Stimulated activated CD4-positive, alpha-beta T cell treated with anti-CD3 and anti-CD28 coated beads, TNF-alpha, amount 100 ng/mL, for 1 hour (primary cell): ENCODE data around the gene PKIG.

Source experiments
- DNase-seq, 3 donors: peaks; one replicate each; pipeline ENCODE4 v3.0.0-alpha.2; 2020; ENCODE audit warnings: low read depth in 3 of 3, low spot score in 1 of 3

Gene PKIG

GRCh38 chr20:44594730-44595129, 12.4 kb downstream of the PKIG start:
- no peak for DNase-seq

DNA sequence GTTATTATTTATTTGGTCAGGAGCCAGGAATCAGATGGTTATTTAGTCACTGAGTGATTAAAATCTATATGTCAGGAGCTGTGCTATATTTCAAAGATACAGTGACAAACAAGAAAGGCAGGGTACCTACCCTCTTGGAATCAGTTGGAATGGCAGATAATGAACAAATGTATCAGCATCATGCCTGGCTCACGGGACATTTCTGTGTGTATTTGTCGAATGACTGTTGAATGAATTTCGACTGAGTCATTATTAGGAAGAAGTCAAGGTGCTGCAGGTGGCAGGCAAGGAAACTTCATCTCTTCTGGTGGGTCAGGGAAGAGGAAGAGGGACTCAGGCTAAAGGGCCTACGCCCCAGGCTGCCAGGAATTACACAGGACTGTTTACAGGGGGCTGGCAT, 13.6 kb downstream of the PKIG start:
- no peak for DNase-seq

- no peak for DNase-seq
Measured at GRCh38 chr20:44596876-44597275, 14.5 kb downstream of the PKIG start.

DNA sequence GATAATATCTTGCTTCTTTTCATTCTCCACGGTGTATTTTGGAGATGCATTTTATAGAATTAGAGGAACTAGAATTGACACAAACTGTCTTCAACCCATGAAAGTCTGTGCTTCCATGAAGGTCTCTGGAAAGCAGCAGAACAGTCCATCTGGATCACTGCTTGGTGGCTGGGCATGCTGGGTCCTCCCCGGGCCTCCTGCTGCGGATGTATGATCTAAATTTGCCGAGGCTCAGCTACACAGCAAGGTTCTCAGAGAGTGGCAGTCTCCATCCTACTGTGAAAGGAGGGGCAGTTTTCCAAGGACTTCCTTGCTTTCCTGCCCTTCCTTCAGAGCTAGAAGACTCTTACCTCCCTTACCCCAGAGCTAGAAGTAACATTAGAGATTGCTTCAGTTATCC, 15.1 kb downstream of the PKIG start:
- no peak for DNase-seq

DNA sequence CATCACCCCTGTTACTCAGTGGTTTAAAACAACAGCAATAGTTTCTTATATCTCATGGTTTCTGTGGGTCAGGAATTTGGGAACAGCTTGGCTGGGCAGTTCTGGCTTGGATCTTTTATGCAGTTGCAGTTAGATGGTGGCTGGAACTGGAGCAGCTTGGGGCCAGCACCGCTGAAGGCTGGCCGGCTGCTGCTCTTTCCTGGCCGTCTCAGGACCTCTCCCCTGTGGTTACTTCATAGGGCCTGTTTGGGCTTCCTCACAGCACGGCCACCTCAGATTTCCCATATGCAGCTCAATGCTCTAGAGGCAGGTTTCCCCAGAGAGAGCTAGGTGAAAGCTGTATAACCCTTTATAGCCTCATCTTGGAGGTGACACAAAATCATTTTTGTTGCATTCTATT, 15.6 kb downstream of the PKIG start:
- DNase-seq, result no peak

- no peak for DNase-seq
Measured at GRCh38 chr20:44598423-44599305, 16.3 kb downstream of the PKIG start.

DNA sequence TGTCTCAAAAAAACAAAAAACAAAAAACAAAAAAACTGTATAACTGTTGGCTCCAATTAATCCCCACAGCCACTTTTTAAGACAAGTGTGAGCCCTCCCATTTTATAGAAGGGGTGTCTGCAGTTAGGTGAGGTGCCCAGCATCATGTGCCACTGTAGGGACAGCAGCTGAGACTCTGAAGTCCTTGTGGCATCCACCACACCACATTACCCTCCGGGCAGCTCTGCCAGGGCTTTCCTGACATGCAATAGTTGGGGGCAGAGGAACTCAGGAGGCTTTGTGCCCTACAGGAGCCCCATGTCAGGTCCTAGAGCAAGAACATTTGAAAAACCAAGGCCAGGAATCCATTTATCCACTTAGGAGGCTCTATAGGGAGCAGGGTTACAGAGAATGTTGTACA, 17.3 kb downstream of the PKIG start:
- no peak for DNase-seq

DNA sequence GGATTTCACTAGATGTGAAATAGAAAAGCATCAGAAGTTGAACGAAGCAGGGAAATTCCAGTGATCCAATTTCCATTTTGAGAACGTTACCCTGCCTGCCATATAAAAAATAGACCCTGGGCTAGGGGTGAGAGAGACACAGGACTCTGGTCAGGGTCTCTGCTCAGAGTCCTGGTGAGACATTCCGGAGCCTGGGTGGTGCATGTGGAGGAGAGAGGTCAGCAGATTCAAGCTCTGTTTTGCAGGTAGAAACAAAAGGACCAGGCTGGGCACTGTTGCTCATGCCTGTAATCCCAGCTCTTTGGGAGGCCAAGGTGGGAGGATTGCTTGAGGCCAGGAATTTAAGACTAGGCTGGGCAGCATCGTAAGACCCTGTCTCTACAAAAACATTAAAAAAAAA, 17.9 kb downstream of the PKIG start:
- DNase-seq, result no peak

GRCh38 chr20:44600758-44601201, 18.4 kb downstream of the PKIG start:
- no peak for DNase-seq

DNA sequence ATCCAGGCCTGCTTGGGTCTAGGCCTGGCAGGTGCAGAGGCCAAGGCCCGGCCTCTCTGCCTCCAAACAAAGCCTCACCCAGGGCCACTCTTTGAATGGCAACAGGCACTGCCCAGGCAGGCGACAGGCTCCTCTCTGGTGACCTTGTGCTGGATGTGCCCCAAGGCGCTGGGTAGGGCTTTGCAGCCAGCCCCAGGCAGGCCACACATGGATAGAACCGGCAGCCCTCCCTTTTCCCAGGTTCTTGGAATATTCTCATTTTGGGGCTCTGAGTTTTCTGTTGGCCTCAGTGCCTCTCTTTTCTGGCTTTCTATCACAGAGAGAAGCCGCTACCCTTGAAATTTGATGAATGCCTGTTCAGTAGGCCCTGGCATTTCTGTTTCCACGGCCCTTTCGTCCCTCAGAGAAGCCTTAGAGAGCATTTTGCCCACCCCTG, 18.9 kb downstream of the PKIG start:
- no peak for DNase-seq

- no peak for DNase-seq
Measured at GRCh38 chr20:44601801-44602204, 19.4 kb downstream of the PKIG start.

- no peak for DNase-seq
Measured at GRCh38 chr20:44603327-44603726, 20.9 kb downstream of the PKIG start.

DNA sequence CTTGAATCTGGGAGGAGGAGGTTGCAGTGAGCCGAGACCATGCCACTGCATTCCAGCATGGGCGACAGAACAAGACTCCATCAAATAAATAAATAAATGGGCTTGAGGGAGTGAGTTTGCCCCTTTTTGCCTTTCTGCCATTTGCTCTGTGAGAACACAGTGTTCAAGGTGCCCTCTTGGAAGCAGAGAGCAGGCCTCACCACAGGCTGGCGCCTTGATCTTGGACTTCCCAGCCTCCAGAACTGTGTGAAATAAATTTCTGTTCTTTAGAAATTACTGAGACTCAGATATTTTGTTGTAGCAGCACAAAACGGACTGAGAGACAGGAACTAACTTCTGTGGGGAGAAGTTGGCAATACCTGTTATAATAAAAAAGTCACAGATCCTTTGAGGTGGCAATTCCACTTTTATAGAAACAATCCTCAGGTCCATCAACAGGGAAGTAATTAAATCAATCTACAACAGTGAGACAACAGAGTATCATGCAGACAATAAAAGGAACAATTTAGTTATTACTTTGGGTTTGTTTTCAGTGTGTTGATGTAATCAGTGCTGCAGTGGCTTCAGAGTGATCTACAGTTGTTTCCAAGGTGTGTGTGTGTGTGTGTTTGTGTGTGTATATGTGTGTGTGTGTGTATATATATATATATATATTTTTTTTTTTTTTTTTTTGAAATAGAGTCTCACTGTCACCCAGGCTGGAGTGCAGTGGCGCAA, 24.5 kb downstream of the PKIG start:
- no peak for DNase-seq

DNA sequence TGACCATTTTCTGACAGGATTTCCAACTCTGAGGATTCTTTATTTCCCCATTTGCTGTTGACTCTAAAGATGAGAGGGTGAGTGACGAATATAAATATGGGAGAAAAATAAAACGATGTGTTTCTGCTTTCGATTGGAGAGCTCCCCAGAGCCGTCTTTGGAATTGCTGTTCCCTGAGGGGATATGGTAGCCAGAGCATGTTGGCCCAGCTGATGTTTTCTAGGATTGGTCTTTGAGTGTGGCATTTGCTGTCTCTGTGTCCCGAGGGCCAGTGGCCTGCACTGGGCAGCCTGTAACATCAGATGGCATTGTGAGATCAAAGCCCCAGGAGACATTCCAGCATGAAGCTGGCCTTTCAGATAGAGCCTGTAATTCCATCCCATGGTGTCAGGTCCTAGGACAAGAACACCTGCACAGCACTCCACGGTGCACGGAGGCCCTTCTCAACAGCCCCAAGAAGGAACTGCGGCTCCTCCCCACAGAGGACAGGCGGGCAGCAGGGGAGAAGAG, 26.7 kb downstream of the PKIG start:
- no peak for DNase-seq

DNA sequence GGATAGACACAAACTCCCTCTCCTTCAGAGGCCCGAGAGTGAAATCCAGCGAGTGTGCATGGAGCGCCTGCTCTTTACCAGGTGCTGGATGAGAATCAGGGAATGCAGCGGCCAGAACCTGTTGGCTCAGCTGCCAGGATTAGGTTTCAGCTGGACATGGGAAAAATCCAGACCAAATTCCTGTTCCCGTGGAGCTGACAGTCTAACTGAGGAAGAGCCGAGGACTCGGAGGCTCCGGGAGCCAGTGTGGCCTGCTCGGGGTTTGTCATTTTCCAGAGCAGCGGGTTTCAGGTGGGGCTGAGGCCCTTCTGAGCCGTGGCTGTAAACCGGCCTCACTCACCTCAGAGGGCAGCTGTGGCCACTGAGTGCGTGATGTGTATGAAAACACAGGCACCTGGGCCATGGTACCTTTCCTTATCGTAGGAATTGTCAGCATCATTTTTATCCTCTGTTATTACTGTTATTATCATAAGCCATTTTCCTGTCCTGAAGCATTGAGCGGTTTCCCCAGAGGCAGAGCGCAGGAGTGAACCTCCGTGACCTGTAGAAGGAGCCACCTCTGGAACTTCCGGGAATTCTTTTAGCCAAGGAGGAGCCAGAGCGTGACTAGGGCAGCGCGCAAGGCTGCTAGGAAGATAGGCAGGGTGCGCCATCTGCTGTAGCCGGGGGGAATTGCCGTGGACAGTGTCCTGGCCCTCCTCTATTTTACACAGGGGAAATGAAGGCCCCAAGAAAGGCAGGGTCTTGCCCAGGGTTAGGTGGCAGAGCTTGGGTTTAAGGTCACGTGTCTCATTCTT, 27.3 kb downstream of the PKIG start:
- DNase-seq, result peak; percentile 45 to 87 (median 63)

DNA sequence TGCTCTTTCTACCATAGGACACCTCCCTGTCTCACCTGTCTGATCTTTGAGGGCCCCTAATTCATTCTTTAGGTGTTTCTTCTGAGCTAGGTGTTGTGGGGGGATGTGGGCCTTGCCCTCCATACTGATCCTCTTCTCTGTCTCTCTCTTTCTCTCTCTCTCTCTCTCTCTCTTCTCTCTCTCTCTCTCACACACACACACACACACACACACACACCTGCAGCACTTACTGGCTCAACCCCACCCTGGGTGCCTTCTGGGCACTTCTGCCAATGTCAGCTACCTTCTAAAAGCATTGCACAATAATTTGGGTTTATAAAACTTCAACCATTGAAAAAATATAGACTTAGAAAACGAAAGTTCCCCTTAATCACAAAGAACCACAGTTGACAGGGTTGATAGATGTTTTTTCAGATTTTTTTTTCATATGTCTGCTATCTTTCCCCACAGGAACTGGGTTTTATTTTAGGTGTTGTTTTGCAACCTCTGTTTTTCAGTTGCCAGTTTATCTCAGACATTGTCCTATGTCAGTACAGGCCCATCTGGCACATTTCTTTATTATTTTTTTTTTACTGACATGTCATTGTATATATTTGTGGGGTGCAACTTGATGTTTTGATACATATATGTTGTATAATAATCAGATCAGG, 28.1 kb downstream of the PKIG start:
- DNase-seq, result no peak

DNA sequence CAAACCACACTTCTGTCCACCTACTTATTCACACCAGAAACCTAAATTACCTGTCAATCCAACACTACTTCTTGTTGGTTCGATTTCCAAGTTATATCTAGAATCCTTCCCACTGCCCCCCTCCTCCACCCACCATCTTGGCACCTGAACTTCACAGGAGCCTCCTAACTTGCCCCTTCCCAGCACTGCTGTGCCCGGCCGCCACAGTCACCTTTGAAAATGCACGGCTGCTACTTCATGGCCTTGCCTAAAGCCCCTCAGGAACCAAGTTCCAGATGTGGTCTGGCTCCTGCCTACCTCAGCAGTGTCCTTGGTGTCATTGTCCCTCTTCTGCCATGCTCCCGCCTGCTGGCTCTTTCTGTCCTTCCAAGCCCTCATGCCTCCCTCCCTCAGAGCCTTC, 31.2 kb downstream of the PKIG start:
- no peak for DNase-seq

DNA sequence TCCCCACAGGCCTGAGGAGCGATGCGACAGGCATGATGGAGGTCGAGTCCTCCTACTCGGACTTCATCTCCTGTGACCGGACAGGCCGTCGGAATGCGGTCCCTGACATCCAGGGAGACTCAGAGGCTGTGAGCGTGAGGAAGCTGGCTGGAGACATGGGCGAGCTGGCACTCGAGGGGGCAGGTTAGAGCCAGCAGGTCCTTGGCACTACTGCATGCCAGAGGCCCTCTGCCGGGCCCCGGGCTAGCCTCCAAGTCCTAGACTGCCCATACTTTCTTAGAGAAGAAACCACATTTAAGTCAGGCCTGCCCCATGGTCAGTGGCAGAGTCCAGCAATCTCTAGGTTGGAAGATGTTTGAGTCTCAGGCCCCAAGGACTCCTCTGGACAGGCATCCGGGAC, 32.1 kb downstream of the PKIG start:
- DNase-seq, result no peak

GRCh38 chr20:44615169-44615791, 32.9 kb downstream of the PKIG start:
- no peak for DNase-seq

DNA sequence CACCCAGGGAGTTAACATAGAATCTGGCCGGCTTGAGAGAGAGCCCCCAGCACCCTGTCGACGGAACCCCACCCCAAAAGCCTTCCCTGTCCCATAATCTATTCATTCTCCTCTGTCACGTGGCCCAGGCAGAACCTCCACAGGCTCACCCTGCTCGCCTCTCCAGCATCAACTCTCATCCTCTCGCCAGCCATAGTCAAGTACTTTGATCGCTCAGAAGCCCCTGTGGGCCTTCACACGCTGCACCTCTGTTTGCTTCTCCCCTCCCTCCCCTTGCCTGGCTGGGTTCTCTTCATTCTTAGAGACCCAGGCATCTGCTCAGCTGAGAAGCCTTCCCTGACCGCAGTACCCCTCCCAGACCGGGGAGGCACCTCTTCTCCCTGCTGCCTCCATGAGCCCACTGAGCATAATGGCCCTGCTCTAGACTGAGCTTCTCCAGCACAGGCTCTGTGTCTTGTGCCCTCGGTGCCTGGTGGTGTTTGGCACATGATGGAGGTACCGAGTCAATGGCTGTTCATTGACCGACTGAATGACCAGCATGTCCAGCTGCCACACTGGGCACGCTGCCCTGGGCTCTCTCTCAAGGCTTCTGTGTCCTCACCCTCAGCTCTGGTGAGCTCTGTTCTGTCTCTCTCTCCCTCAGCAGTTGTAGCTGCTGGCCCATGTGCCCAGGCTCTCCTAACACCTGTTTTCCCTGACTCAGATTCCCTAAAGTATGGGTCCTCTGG, 33.7 kb downstream of the PKIG start:
- no peak for DNase-seq
